Activated CD4-positive, alpha-beta T cell treated with anti-CD3 and anti-CD28 coated beads for 24 hours (primary cell): ENCODE results near the gene FOXM1.
A peak's percentile ranks its signal among the peaks of the same experiment; 100 is the strongest.

ENCODE experiments used
- DNase-seq, 2 donors: peaks; one replicate each; pipeline ENCODE4 v3.0.0-alpha.2; 2020; ENCODE audit warnings: low read depth in 2 of 2

Gene FOXM1

GRCh38 chr12:2877047-2877952 lies at the start of gene FOXM1, which contains the start of gene RHNO1:
TSS of gene FOXM1 (minus strand) at chr12:2877174. CDS start at chr12:2874478, 2,696 bp downstream.
TSS of gene RHNO1 (plus strand) at chr12:2877223. CDS start at chr12:2885367, 8,144 bp downstream.
- DNase-seq = peak; percentile 75 to 81

- DNase-seq = no peak
These were observed 48.5 kb upstream of the FOXM1 start for GRCh38 chr12:2925322-2925995.

GRCh38 chr12:2924019-2924418 lies 47.0 kb upstream of the FOXM1 start:
- no peak for DNase-seq

- DNase-seq = no peak
These were observed 46.1 kb upstream of the FOXM1 start for GRCh38 chr12:2923057-2923456.

GRCh38 chr12:2922329-2922728 lies 45.4 kb upstream of the FOXM1 start:
- DNase-seq = no peak

GRCh38 chr12:2919249-2919648 lies 42.3 kb upstream of the FOXM1 start:
- DNase-seq = no peak

- no peak for DNase-seq
These were observed 35.2 kb upstream of the FOXM1 start for GRCh38 chr12:2912216-2912575.

GRCh38 chr12:2904260-2904659 lies 27.3 kb upstream of the FOXM1 start:
- DNase-seq = no peak

- DNase-seq = no peak
These were observed 25.4 kb upstream of the FOXM1 start for GRCh38 chr12:2902272-2902880.

GRCh38 chr12:2900642-2901041 lies 23.7 kb upstream of the FOXM1 start:
- DNase-seq = no peak

GRCh38 chr12:2897418-2897817 lies 20.4 kb upstream of the FOXM1 start:
- no peak for DNase-seq

GRCh38 chr12:2895511-2895910 lies 18.5 kb upstream of the FOXM1 start:
- no peak for DNase-seq

- DNase-seq = no peak
These were observed 18.1 kb upstream of the FOXM1 start for GRCh38 chr12:2895051-2895451.

- no peak for DNase-seq
These were observed 16.0 kb upstream of the FOXM1 start for GRCh38 chr12:2893007-2893406.

GRCh38 chr12:2892246-2892645 lies 15.3 kb upstream of the FOXM1 start:
- no peak for DNase-seq

- DNase-seq = no peak
These were observed 14.5 kb upstream of the FOXM1 start for GRCh38 chr12:2891240-2892053.

GRCh38 chr12:2890388-2891239 lies 13.6 kb upstream of the FOXM1 start, which contains the start of gene TULP3:
TSS of gene TULP3 (plus strand) at chr12:2890891. CDS start at chr12:2890948, 57 bp downstream.
- DNase-seq = peak; percentile 95 to 96

- no peak for DNase-seq
These were observed 13.0 kb upstream of the FOXM1 start for GRCh38 chr12:2890001-2890387.

- DNase-seq = no peak
These were observed 9.9 kb upstream of the FOXM1 start for GRCh38 chr12:2886768-2887450.

GRCh38 chr12:2884810-2885209 lies 7.8 kb upstream of the FOXM1 start:
- DNase-seq = no peak
